Right hindlimb (tissue), 1 donor: ENCODE data around the gene BTG4.

Source experiments
- DNase-seq: peaks from one replicate; pipeline ENCODE4 v3.0.0-alpha.2; 2018

Gene BTG4

DNA sequence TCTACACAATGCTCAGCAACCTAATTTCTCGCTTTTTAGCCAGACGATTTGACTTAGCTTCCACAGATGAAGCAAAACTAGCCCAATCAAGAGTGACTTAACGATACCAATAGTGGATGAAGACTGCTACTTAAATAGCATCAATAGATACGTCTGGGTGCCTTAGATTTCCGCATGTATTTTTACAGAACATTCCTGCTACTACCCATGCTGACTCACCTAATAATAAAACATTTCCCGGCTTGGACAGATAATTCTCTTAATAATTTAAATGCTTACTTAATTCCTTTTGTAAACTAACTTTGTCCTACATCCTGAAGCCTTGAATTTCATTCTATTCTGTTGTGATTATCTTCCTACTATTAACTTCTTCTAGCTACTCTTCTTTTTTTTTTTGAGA is 23.1 kb upstream of the BTG4 start:
- no peak for DNase-seq

DNA sequence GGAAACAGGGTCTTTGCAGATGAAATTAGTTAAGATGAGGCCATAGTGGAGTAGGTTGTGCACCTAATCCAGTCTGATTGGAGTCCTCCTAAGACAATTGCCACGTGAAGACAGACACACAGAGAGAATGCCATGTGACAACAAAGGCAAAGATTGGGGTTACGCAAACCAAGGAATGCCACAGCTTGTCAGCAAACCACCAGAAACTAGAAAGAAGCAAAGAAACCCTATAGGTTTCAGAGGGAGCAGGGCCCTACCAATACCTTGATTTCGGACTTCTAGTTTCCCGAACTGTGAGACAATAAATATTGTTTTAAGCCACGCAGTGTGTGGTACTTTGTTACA is 20.2 kb upstream of the BTG4 start:
- no peak for DNase-seq

- DNase-seq, result no peak
These were observed 19.6 kb upstream of the BTG4 start for GRCh38 chr11:111531687-111532364.

DNA sequence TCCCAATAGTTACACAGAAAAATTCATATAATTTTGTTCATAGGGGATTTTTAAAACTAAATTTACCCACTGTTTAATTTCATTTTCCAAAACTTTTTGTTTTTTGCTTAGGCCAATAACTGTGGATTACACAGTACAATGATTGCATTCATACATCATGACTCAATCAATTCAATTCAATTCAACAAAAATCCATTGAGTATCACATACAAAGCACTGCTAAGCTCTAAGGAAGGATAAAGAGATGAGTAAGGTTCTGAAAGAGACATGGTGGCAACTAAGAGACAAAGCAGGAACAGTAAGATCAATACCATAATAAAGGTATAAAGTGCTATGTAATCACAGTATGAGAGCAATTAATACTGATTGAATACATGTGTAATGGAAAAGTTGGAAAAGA is 18.9 kb upstream of the BTG4 start:
- DNase-seq, result no peak

DNA sequence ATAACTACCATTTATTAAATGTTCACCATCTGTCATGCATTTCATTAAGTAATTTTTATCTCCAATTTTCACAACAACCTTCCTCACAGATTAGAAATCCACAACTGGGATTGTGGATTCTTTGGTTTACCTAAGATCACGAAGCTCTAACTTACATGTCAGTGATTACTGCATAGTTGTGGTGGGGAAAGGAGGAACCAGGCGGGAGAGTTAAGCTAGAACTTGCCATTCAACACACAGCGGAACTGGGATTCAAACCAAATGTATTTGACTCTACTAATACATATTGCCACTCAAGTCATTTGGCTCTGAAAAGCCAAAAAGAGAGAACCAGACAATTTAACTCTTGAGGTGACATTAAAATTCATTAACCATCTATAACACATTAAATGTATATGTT is 17.9 kb upstream of the BTG4 start:
- DNase-seq, result no peak

GRCh38 chr11:111528557-111528956 is 16.4 kb upstream of the BTG4 start:
- no peak for DNase-seq

DNA sequence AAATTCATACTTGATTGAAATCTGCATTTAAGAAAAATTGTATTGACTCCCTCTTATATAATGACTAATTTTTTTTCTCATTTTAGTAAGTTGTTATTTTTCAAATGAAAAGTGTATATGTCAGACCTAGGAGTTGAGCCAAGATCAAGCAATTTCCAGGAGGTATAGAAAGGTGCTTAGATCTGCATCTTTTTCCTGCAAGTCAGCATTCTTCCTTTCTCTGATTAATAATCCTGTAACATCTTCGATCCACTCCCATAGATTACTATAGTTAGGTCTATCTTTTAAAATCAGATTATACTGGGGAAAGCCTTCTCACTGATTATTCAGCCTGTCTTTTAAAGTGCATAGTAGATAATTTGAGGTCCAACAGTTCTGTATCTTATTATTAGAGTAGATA is 15.1 kb upstream of the BTG4 start:
- DNase-seq, result no peak

GRCh38 chr11:111526501-111526900 is 14.3 kb upstream of the BTG4 start:
- no peak for DNase-seq

- DNase-seq, result no peak
These were observed 13.3 kb upstream of the BTG4 start for GRCh38 chr11:111525456-111525855.

DNA sequence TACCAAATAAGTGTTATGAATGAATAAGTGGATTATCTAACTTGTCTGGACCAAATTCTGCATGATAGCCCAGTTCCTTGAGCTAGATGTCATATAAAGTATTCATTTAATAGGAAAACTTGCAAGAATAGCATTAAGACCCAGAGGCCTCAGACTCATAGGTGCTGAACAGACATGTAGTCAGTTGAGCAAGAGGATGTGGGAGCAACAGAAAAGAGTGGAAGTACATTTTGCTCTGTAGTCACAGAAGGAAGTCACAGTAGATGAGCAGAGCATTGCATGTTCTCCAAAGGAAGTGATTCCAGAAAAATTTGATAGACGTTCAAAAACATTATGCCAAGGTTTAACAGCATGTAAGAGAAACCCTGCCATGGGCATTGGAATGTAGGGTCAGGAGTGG is 11.9 kb upstream of the BTG4 start:
- no peak for DNase-seq

GRCh38 chr11:111523343-111523742 is 11.2 kb upstream of the BTG4 start:
- DNase-seq, result no peak

DNA sequence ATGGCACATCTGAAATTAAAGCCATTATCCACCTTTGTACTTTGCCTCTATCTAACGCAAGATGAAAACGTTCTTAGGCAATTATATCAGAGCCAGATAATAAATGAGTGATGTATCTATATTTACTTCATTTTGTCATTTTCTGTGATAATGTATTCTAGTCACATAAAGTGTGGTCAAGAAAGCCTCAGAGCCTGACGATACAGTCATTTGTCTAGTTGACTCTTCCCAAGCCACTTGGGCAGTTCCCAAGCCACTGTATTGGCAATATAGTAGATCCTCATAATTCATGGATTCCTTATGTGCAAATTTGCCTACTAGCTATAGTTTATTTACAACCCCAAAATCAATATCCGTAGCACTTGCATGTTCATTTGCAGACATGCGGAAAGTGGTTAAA is 10.2 kb upstream of the BTG4 start:
- no peak for DNase-seq

DNA sequence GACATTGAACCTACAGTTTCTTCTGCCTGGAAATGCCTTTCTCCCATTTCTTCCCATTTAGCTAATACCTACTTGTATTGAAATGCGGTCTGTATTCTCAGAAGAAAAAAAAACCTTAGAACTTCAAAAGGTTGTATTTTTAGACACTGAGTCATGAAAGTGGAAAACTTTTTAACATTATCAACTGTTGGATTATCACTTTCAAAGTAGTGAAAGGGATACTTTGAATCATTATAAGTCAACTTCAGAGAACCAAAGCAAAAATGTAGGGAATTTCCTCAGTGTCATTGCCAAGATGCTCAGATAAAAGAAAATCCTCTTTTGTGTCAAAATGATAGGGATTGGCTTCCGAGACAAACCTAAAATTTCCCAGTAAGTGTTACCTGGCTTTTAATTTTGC is 8.9 kb upstream of the BTG4 start:
- DNase-seq, result no peak

- no peak for DNase-seq
These were observed 8.4 kb upstream of the BTG4 start for GRCh38 chr11:111520560-111520959.

DNA sequence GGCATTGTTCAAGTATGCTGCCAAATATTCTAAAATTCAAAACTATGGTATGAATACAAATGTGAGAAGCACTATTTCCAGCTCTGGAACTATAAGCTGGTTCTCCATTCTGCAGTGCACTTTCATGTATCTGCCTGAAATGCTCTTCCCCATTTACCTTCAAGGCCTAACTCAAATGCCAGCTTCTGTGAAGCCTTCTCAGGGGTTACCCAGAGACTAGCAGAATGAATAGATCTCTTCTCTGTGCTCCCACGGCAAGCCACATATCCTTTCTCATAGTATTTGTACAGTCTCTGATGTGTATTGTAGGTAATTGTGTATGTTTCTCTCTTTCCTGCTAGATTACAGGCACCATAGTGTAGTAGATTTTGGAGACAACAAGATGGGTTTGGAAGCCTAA is 6.5 kb upstream of the BTG4 start:
- DNase-seq, result no peak

- DNase-seq, result no peak
These were observed 3.4 kb upstream of the BTG4 start for GRCh38 chr11:111515591-111515990.

- peak; percentile 28 for DNase-seq
These were observed 2.2 kb upstream of the BTG4 start, which contains the start of gene HOATZ for GRCh38 chr11:111514216-111515031. Gene HOATZ, plus strand, starts transcription at chr11:111514778. Its CDS starts 7 bp downstream, at chr11:111514785.

GRCh38 chr11:111513240-111513605 is 1.0 kb upstream of the BTG4 start:
- no peak for DNase-seq

GRCh38 chr11:111510311-111510710 is 1.9 kb downstream of the BTG4 start:
- DNase-seq, result no peak

- no peak for DNase-seq
These were observed 9.6 kb downstream of the BTG4 start for GRCh38 chr11:111502611-111503010.

GRCh38 chr11:111500481-111500880 is 11.7 kb downstream of the BTG4 start:
- no peak for DNase-seq

- DNase-seq, result no peak
These were observed 12.7 kb downstream of the BTG4 start for GRCh38 chr11:111499483-111499882.

- no peak for DNase-seq
These were observed 18.1 kb downstream of the BTG4 start for GRCh38 chr11:111494040-111494439.

- no peak for DNase-seq
These were observed 21.7 kb downstream of the BTG4 start for GRCh38 chr11:111490496-111490895.

- no peak for DNase-seq
These were observed 28.8 kb downstream of the BTG4 start for GRCh38 chr11:111483431-111483830.
